ENCODE data around the gene NKX1-1.

Gene NKX1-1

GRCh38 chr4:1416051-1416947, 10.1 kb upstream of the NKX1-1 start:
- DNase-seq: peak; percentile 41

- DNase-seq: no peak
These were observed 9.4 kb upstream of the NKX1-1 start for GRCh38 chr4:1415681-1415981.

GRCh38 chr4:1414831-1415680, 8.8 kb upstream of the NKX1-1 start:
- peak; percentile 39 for DNase-seq

- DNase-seq: no peak
These were observed 7.6 kb upstream of the NKX1-1 start for GRCh38 chr4:1413687-1414479.

- DNase-seq: no peak
These were observed 7.0 kb upstream of the NKX1-1 start for GRCh38 chr4:1413204-1413663.

GRCh38 chr4:1412376-1413203, 6.3 kb upstream of the NKX1-1 start:
- no peak for DNase-seq

GRCh38 chr4:1411436-1412375, 5.5 kb upstream of the NKX1-1 start:
- no peak for DNase-seq

GRCh38 chr4:1410491-1411325, 4.5 kb upstream of the NKX1-1 start:
- DNase-seq: peak; percentile 90

GRCh38 chr4:1409491-1410425, 3.5 kb upstream of the NKX1-1 start:
- no peak for DNase-seq

- no peak for DNase-seq
These were observed 2.8 kb upstream of the NKX1-1 start for GRCh38 chr4:1409079-1409478.

- DNase-seq: peak; percentile 57
These were observed 2.2 kb upstream of the NKX1-1 start for GRCh38 chr4:1408418-1408817.

GRCh38 chr4:1407657-1408333, 1.6 kb upstream of the NKX1-1 start:
- no peak for DNase-seq

- DNase-seq: no peak
These were observed 877 bp upstream of the NKX1-1 start for GRCh38 chr4:1406981-1407656.

GRCh38 chr4:1405636-1406393, 427 bp downstream of the NKX1-1 start:
- no peak for DNase-seq

GRCh38 chr4:1405254-1405635, 997 bp downstream of the NKX1-1 start:
- no peak for DNase-seq

- peak; percentile 50 for DNase-seq
These were observed 1.5 kb downstream of the NKX1-1 start for GRCh38 chr4:1404573-1405253.
